Measurements from ENCODE around the gene BPHL. TPM values are rescaled to one million over a fixed set of nuclear protein-coding genes. Genes with fewer than 3 reads are reported as not detected.
"Not testable (repeated sequence)": the region's sequence is repeated elsewhere in the genome, so short reads cannot be mapped to it uniquely, and the experiment has no call there.

BPHL gene
- total and polyA plus RNA-seq, 2 of the 4 experiments (the other 2 are of a cell fraction): 14.7 to 16.3 TPM

DNA sequence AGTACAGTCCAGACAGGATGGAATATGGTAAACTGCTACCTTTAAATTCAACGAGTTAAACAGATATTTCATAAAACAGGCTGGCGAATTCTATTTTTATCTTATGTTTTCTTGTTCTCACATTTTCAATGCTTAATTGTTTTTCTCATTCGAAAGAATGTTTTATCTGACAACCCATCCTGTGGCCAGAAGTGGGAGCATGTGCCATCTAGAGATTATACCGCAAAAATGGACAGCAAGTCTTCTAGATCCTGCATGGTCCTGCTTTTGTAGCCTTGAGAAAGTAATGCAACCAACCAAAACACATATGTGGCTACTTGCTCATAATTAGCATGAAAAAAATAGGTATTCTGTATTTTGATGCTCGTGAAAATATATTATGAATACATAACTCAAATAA, 78.3 kb downstream of the BPHL start:
- Histone ChIP-seq H3K9me1 (ENCODE audit: insufficient read depth, low read length) (no peaks in the 10 kb centered on the region; the same call in 1 of the 2 replicates), H2AFZ (replicated peaks; ENCODE audit: low read length, poor library complexity) (no peak overlapping the region), H4K20me1 (ENCODE audit: insufficient read depth, low read length) (no peaks in the 10 kb centered on the region), H4K8ac (ENCODE audit: low read depth in 2 of 2, low read length in 2 of 2) (no peak overlapping the region), H4K5ac (ENCODE audit: low read depth, low read length) (no peak overlapping the region), H3K9ac (ENCODE audit: low read depth, low read length) (no peak overlapping the region), H3K4me3 (ENCODE audit: insufficient read depth, low read depth, low read length) (no peak overlapping the region), H3K14ac (replicated peaks; ENCODE audit: low read depth, low read length) (no peak overlapping the region), H2AK9ac (replicated peaks; ENCODE audit: low read depth, low read length, poor library complexity) (no peak overlapping the region), H3K27ac (ENCODE audit: insufficient read depth, low read length) (no peak overlapping the region), H2BK15ac (ENCODE audit: low read depth, low read length) (no peak overlapping the region), H2BK20ac (ENCODE audit: low read depth, low read length) (no peak overlapping the region), H3K56ac (ENCODE audit: extremely low read depth, insufficient read depth, low read length) (no peak overlapping the region), H3K27me3 (ENCODE audit: control insufficient read depth, insufficient read depth, low read length) (peaks cover 4% of the 10 kb centered on the region; the same call in 1 of the 2 replicates), H2BK120ac (ENCODE audit: low read depth, low read length) (no peak overlapping the region), H3K4ac (ENCODE audit: low read depth, low read length) (no peak overlapping the region), H3K4me1 (ENCODE audit: control insufficient read depth, insufficient read depth, low read length) (peaks cover 5% of the 10 kb centered on the region), H3K36me3 (ENCODE audit: control insufficient read depth, insufficient read depth, low read length) (no peaks in the 10 kb centered on the region), H2BK5ac (ENCODE audit: low read depth, low read length, poor library complexity, severe bottlenecking) (no peak overlapping the region), H2AK5ac (ENCODE audit: low read depth, low read length) (no peak overlapping the region), H4K91ac (ENCODE audit: insufficient read depth, low read depth, low read length) (no peak overlapping the region), H3K79me1 (ENCODE audit: low read depth in 1 of 2, low read length in 2 of 2) (no peaks in the 10 kb centered on the region), H3K4me2 (ENCODE audit: low read depth, low read length) (no peak overlapping the region), H3K18ac (ENCODE audit: low read depth, low read length) (no peak overlapping the region), H3K9me3 (ENCODE audit: control insufficient read depth, insufficient read depth, low read length) (no peaks in the 10 kb centered on the region), H3K23ac (ENCODE audit: low read depth, low read length) (no peak overlapping the region)
- intact Hi-C loops (cut with micrococcal nuclease): no loop called here
- TF ChIP-seq POLR2A (IDR thresholded peaks at IDR 0.05; ENCODE audit: low read depth, low read length) (no peak), MAZ (IDR thresholded peaks at IDR 0.05; ENCODE audit: borderline replicate concordance, low read depth, low read length) (no peak), CHD1 (IDR thresholded peaks at IDR 0.05; ENCODE audit: low read depth, low read length) (no peak)
- TF ChIP-seq, protein P1, sequence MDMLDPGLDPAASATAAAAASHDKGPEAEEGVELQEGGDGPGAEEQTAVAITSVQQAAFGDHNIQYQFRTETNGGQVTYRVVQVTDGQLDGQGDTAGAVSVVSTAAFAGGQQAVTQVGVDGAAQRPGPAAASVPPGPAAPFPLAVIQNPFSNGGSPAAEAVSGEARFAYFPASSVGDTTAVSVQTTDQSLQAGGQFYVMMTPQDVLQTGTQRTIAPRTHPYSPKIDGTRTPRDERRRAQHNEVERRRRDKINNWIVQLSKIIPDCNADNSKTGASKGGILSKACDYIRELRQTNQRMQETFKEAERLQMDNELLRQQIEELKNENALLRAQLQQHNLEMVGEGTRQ (IDR thresholded peaks at IDR 0.05; ENCODE audit: low read depth, low read length): no peak
- ChIA-PET CTCF (no interaction called here), POLR2A (ENCODE audit: unreplicated experiment) (interaction anchor here (0.6 kb wide), 1 partner anchor 47 kb away, joined by 3 read pairs; no protein-coding TSS in a partner anchor)
- in situ Hi-C loops (cut with MboI; ENCODE audit: low sequenced_read_pairs): no loop called here
- no CpG with 5 or more reads among the region's 5 CpGs for WGBS, 2 experiments (ENCODE audit: extremely low coverage in 2 of 2, insufficient read length in 1 of 2)
- dilution Hi-C loops (cut with HindIII; ENCODE audit: low sequenced_read_pairs, unreplicated experiment): no loop called here
- DNase-seq (no peak), ATAC-seq (ENCODE audit: low read depth) (no peak)
- no TSS peak for BruUV-seq (replicated peaks)

DNA sequence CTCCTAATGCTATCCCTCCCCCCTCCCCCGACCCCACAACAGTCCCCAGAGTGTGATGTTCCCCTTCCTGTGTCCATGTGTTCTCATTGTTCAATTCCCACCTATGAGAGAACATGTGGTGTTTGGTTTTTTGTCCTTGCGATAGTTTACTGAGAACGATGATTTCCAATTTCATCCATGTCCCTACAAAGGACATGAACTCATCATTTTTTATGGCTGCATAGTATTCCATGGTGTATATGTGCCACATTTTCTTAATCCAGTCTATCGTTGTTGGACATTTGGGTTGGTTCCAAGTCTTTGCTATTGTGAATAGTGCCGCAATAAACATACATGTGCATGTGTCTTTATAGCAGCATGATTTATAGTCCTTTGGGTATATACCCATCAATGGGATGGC, 79.2 kb downstream of the BPHL start:
- H3K18ac ChIP-seq (ENCODE audit: low read depth, low read length); H2BK5ac ChIP-seq (ENCODE audit: low read depth, low read length, poor library complexity, severe bottlenecking); H4K20me1 ChIP-seq (ENCODE audit: insufficient read depth, low read length); H3K9me1 ChIP-seq (ENCODE audit: insufficient read depth, low read length); H3K4me1 ChIP-seq (ENCODE audit: control insufficient read depth, insufficient read depth, low read length); H3K4me3 ChIP-seq (ENCODE audit: insufficient read depth, low read depth, low read length); H4K5ac ChIP-seq (ENCODE audit: low read depth, low read length); H3K27me3 ChIP-seq (ENCODE audit: control insufficient read depth, insufficient read depth, low read length); H2BK15ac ChIP-seq (ENCODE audit: low read depth, low read length); H2AFZ ChIP-seq (replicated peaks; ENCODE audit: low read length, poor library complexity); H2AK5ac ChIP-seq (ENCODE audit: low read depth, low read length); intact Hi-C loops (cut with micrococcal nuclease); H3K4ac ChIP-seq (ENCODE audit: low read depth, low read length); H3K27ac ChIP-seq (ENCODE audit: insufficient read depth, low read length); H3K9ac ChIP-seq (ENCODE audit: low read depth, low read length); dilution Hi-C loops (cut with HindIII; ENCODE audit: low sequenced_read_pairs, unreplicated experiment); H3K23ac ChIP-seq (ENCODE audit: low read depth, low read length); H3K14ac ChIP-seq (replicated peaks; ENCODE audit: low read depth, low read length); DNase-seq; H2AK9ac ChIP-seq (replicated peaks; ENCODE audit: low read depth, low read length, poor library complexity); H3K4me2 ChIP-seq (ENCODE audit: low read depth, low read length); POLR2A ChIA-PET (ENCODE audit: unreplicated experiment); H2BK120ac ChIP-seq (ENCODE audit: low read depth, low read length); H3K79me1 ChIP-seq (ENCODE audit: low read depth in 1 of 2, low read length in 2 of 2); H3K9me3 ChIP-seq (ENCODE audit: control insufficient read depth, insufficient read depth, low read length); H2BK20ac ChIP-seq (ENCODE audit: low read depth, low read length); H4K8ac ChIP-seq (ENCODE audit: low read depth in 2 of 2, low read length in 2 of 2); CTCF ChIA-PET; H4K91ac ChIP-seq (ENCODE audit: insufficient read depth, low read depth, low read length); in situ Hi-C loops (cut with MboI; ENCODE audit: low sequenced_read_pairs); BruUV-seq (replicated peaks); H3K56ac ChIP-seq (ENCODE audit: extremely low read depth, insufficient read depth, low read length); ATAC-seq (ENCODE audit: low read depth); H3K36me3 ChIP-seq (ENCODE audit: control insufficient read depth, insufficient read depth, low read length): not testable (repeated sequence)
- no CpG with 5 or more reads among the region's 5 CpGs for WGBS, 2 experiments (ENCODE audit: extremely low coverage in 2 of 2, insufficient read length in 1 of 2)

Data from IMR-90 (cell line).